Stimulated activated CD8-positive, alpha-beta memory T cell treated with anti-CD3 and anti-CD28 coated beads, Interleukin-7, amount 100 ng/mL, for 24 hours (primary cell): ENCODE results near the gene SIL1.

ENCODE experiments used
- DNase-seq: peaks from one replicate; pipeline ENCODE4 v3.0.0-alpha.2; 2020; ENCODE audit warnings: low read depth

The SIL1 gene

DNA sequence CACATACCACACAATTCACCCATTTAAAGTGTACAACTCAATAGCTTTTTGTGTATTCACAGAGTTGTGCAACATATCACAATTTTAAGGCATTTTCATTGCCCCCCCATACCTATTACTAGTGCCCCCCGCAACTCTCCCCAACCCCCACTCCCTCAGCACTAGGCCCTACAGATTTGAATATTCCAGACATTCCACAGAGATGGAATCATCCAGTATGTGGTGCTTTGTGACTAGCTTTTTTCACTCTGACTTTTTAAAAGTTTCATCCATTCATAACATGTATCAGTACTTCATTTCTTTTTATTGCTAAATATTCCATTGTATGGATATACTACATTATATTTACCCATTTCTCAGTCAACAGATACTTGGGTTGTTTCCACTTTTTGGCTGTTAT, 220.1 kb downstream of the SIL1 start:
- DNase-seq, result no peak

DNA sequence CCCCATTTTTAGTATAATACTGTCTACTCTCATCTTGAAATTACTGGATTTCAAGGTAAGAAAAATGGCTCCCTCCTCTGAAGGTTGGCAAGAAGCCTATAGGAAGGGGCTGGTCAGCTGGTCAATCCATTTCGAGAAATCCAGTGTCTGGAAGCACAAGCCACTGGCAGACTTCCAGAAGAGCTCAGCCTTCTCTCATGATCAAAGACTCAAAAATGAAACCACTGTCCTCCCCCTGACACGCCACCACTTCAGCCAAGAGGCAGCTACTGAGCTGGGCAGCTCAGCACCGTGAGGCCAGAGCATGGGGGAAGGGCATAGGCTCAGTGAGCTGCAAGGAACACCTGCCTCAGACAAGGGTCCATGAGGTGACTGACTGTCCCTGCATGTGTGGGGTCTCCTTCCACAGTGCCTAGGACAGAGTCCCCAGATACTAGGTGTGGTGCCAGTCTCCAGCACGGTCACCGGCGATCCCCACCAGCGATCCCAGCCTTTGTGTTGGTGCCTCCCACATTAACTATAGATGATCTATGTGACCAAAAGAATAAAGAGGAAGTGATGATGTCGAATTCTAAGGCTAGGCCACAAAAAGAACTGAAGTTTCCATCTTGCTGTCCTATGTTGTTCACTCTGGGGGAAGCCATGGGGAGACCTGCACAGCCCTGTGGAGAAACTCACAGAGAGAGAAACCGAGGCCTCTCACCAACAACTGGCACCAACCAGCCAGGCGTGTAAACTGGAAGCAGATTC, 222.9 kb downstream of the SIL1 start:
- no peak for DNase-seq

DNA sequence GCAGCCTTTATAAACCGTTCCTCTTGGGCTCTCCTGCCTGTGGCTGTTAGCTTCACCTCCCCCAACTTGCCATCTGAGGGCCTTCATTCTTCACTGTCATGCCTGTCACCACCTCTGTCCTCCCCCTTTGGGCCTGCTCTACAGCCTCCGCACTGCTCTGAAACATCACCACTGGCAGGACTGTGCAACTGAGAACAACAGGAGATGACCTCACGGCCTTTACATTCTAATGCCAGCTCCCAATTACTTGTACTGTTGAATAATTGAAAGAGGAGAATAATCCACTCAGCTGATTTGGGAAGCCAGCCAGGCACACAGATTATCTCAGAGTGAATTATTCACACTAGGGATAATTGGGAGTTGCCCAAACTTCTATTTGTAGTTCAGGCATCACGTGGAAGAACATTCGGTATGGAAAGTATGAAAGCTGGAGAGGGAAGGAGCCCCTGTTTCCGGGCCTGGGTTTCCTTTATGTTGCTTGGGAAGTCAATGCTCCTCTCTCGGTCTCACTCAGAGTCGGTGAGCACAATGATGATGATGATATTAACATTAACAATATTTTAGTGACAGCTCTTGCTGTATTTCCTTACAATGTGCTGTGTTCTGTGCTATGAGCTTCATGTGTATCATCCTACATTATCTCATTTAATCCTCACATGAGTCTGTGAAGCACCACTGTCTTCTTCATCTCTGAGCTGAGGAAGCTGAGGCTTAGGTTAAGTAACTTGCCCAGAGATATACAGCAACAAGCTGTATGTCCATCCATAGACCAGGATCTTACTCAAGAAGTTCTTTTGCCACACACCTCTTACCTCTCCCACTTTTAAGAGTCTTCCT, 223.7 kb downstream of the SIL1 start:
- no peak for DNase-seq

DNA sequence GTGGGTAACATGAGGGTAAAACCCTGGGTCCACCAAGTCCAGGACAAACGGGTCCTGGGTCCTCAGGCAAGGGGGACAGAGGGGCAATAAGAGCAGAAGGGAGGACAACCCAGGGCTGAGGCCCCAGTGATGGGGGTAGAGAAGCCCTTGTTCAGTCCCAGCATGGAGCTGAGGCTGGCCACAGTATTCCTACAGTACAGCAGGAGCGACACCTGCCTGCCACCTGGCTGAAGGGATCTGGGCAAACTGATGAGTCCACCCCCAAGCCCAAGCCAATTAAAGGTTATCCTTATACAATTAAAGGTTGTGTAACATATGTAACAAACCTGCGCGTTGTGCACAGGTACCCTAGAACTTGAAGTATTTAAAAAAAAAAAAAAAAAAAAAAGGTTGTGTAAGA, 225.3 kb downstream of the SIL1 start:
- DNase-seq, result no peak

DNA sequence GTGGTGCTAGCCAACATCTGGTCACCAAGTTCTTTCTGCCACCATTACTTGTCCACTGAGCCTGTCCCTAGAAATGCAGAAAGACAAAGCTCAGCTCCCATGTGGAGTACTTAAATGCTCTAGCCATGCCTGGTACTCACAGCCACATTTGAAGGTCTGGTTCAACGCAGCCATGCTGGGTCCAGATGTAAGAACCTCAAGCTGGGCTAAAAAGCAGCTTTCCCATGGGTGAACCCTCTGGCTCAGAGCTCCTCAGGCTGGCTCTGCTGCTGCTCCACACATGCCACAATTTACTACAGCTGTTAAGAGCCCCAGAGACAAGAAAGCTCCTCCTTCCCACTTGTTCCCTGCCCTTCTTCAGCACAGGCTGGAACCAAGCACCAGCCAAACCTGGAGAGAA, 225.9 kb downstream of the SIL1 start:
- no peak for DNase-seq

DNA sequence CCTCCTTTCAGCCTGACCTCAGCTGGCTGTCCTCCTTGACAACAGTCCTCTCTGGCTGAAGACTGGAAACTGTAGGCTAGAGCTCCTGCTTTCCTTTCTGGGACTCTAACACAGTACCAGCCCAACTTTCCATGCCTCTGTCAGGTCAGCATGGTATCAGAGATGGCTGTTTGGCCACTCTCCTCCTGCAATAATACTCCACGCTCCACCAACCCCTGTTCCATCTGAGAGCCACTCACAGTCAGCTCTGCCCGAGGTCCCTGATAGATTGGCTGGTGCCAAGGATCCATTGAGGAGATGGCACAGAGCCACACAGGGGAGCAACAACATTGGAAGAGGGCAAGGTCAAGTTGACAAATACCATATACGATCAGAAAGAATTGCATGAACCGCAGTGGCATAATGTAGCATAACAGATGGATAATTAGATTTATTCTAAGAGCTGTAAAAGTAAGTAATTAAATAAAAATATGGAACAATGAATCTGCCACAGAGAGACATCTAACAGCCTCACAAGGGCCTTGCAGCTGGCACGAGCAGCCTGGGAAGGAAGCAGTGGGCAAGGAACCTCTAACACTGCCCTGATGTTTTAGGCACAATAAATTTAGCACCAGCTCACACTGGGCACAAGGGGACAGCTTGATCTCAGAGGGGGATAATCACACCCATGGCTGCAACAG, 228.7 kb downstream of the SIL1 start:
- no peak for DNase-seq

DNA sequence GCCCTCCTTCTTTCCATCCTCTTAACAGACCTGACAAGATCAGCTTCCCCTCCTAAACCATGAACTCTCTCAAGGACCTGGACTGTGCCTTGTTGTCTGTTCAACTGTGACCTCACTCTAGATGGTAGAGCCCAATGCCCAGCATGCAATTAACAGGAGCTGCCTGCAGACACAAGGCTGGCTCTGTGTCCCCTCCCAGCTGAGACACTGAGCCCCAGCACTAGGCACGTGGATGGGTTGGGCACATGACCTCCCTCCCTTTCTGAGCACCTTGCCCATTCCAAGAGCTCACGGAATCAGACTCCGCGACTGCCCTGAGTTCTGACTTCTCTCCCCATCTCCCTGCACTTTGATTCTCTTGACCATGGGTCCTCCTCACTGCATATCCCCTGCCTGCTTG, 229.6 kb downstream of the SIL1 start:
- DNase-seq, result no peak

DNA sequence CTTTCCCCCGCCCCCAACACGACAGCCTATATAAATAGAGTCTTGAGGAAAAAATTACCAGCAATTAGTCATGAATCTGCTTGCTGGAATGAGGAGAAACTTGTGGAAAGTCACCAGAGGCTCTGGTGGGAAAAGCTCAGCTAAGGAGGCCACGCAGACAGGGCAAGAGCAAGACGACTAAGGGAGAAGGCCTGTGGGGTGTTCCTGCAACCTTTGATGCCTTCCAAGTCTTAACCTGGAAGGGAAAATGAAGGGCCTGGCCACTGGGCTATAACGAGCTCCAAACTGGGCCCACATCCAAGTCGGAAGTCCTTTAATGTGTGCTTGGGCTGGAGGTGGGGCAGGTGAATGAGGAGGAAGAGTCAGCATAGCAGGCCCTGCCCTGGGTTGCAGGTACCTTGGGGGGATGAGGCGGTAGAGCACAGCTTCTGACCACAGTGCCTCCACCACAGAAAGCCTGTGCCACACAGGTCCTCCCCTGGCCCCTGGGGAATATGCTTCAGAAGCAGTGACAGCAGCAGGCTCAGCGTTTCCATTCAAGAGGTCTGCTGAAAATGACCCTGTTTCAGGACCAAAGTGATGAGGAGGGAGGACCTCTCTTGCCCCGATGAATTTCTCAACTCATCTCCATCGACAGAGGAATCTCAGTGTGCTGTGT, 230.2 kb downstream of the SIL1 start:
- no peak for DNase-seq

DNA sequence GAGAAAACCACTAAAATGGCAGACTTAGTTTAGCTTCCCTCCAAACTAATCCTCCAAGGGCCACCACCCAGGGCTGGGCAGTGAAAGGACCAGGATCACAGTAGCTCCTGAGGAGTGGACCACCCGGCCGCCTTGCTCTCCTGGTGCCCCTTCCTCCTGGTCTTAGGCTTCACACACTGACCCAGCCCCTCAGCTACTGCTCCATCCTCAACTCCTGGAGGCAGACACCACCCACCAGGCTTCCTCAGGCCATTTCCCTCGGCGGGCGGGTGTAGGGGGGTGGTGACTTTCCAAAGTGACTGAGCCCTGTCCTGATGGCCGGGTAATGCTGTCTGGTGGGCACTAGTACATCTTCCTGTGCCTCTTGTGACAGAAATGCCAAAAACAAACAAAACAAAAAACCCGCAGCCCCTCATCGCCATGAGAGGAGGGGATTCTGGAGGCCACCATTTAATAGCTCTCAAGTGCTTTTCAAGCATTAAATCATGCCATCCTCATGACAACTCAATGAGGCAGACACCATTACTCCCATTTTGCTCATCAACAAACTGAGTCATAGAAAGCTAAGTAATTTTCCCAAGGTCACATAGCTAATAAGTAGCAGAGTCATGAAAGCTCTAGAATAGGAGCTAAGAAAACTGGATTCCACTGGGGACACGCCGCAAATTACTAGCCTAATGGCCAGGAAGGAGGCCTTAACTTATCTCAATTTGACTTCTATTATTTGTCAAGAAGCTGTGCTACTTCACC, 231.8 kb downstream of the SIL1 start:
- no peak for DNase-seq

DNA sequence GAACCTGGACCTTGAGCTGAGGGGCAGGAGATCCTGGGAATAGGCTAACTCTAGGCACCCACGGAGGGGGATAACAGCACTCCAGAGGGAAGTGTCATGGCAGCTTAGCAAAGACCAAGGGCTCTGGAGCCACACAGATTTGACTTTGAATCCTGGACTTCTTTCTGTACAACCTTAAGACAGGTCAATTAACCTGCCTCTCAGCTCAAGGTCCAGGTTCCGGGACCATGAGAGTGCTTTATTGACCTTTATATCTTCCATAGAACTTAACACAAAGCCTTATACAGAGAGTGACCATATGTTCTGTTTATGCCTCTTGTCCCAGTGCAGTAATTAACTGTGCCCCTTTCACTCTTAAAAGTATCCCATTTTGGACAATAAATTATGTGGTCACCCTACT, 232.5 kb downstream of the SIL1 start:
- DNase-seq, result no peak

DNA sequence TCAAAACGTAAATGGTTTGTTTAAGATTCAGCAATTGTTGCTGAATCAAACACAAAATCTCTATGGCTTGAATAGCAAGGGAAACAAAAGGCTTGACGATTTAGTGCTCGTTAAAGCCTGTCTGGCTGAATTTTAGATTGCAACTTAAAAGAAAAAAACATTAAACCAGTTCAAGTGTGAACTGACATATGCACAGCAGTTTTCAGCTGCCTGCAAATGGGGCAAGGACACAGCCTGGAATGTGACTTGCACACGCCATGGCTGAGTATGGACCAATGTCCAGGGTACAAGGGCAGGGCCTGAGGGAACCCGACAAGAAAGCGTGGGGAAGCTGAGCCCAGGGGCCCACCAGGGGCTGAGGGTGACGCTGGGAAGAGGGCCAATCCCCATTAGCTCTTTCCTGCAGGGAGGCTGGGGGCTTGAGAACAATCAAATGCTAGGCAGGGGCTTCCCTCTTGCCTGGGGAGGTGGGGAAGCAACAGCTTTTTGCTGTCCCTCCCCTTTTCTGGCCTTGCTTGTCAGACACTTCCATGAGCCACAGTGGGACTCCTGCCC, 233.4 kb downstream of the SIL1 start:
- no peak for DNase-seq

DNA sequence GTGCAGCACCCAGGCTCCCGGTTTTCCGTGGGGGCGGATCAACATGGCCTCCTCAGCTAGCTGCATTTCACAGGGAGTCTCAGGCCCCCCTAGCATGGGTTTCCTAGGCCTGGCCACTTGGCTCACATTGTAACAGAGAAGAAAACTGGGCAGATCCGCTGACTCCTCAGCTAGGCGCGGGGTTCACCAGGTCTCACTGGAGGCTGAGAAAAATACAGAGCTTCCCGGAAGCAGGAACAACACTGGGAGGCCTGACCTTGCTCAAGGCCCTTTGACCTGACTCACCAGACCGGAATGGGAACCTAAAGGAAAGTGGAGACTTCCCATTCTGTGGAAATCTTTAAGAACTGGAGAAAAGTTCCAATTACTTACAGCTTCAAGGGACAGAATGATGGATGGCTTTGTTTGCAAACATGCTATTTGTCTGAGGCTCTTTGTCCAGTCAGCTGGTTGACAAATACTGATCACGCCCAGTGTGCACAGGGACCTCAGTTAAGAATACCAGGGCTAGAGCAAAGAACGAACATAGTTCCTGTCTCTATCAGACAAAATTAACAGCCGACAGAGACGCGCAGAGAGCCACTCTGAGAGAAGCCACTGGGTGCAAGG, 234.3 kb downstream of the SIL1 start:
- no peak for DNase-seq

DNA sequence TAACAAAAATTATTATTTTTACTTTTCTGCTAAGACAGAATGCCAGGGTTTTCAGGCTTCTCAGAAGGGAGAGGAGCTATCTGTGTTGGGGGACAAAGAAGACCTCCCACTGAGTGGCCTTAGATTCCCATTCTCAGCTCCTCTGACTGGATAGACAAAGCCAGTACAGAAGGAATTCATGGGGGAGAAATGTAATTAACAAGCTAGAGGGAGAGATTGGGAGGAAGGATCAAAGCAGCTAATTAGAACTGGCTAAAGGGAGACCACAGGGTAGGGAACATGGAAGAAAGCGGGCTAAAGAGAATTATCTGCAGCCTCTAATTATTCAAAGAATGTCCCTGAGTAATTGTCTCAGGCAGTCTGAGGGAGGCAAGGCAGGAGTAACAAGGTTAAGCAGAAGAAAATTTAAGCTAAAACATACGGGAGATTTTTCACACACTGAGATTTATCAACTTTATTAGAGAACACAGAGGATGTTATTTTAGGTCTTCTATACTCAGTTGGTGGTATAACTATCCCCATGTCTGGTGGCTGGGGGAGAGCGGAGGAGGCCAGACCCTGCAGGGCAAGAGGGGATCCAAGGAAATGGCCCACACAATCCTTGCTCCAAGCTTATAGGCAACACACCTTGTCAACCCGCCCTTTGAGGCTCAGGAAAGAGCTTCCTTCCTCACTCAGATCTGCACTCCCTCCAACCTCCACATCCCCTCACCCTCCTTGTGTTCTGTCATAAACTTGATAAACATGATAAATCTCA, 235.4 kb downstream of the SIL1 start:
- no peak for DNase-seq

DNA sequence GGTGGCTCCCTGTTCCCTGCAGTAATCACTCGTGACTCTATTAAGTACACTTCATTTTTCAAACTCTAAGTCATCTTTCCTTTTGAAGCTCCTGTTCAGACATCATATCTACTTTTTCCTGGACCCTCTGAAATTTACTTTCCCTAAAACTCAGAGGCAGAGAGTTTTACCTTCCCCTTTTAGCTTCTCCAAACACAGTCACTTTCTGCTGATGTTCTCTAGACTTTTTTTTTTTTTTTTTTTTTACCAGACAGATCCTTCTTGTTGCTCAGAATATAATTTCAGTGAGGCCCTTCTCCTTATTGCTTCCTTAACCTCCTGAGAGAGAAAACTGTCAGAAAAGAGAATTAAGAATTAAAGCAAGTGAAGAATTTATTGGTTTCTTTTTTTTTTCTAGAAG, 236.4 kb downstream of the SIL1 start:
- DNase-seq, result no peak

DNA sequence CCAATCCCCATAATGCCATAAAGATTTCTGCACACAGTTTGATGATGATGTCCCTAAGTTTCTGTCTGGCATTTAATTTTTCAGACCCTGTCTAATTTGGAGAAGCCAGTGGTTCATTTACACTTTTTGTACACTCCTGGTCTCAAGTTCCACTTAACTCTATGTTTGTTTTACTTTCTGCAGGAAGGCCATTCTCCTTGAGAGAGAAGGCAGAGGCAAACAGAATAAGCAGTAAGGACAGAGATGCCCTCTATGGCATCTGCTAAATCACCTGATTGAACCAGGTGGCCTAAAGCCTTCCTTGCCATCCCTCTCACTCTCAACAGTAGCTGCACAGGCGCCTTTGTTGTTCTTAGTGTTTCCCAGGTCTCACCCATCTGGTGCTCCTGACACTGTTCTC, 236.9 kb downstream of the SIL1 start:
- no peak for DNase-seq

DNA sequence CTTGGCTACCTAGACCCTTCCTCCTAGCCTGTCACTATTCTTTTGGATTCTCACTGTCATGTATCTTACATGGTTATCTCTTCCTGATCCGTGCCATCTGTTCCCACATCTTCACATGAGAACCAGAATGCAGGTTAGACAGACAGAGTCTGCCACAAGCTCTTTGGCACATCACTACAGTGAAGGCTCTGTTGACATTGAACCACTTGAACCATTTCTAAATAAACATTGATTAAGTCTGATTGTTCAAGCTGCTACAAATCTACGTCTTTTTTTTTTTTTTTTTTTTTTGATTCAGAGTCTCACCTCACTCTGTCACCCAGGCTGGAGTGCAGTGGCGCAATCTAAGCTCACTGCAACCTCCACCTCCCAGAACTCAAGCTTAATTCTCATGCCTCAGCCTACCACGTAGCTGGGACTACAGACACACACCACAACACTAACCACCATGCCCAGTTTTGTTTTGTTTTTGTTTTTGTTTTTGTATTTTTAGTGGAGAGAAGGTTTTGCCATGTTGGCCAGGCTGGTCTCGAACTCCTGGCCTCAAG, 237.9 kb downstream of the SIL1 start:
- DNase-seq, result no peak

DNA sequence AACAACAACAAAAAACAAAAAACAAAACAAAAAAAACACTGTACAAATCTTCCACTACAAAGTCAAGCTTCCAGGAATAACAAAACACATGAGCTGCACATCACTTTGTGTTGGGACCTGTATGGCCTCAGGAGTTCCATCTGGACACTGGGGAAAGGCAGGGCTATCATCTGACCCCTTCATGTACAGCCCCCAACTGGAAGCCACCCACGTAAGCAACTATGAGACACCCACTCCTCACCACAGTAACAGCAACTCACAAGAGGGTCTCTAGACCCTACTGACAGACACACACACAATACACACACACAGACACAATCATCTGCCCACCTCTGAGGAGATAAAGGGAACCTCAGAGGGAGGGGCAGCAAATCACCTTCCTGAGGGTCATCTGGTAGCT, 241.4 kb downstream of the SIL1 start:
- DNase-seq, result no peak

DNA sequence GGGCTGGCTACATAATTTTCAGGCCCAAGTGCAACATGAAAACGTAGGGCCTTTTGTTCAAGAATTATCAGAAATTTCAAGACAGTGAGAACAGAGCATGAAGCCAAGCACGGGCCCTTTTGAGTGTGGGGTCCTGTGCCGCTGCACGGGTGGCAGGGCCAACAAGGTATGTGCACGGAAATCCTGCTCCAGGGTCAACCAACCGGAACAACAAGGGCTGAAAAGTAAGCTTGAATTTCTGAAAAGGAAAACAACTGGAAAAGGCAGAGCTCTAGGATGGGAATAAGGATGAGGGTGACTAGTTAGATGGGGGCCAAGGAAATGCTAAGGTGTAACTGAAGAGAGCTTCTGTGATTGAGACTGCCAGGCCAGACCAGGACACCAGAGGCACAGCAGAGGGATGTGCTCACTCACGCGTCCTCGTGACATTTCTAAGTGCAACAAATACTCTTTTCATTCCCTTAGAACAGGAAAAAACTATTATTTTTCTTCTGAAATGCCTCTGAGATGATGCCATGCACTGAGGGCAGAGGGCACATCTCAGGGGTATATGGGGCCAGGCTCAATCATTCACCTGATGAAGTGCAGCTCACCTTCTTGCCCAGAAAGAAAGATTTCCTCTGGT, 242.4 kb downstream of the SIL1 start:
- DNase-seq, result no peak

DNA sequence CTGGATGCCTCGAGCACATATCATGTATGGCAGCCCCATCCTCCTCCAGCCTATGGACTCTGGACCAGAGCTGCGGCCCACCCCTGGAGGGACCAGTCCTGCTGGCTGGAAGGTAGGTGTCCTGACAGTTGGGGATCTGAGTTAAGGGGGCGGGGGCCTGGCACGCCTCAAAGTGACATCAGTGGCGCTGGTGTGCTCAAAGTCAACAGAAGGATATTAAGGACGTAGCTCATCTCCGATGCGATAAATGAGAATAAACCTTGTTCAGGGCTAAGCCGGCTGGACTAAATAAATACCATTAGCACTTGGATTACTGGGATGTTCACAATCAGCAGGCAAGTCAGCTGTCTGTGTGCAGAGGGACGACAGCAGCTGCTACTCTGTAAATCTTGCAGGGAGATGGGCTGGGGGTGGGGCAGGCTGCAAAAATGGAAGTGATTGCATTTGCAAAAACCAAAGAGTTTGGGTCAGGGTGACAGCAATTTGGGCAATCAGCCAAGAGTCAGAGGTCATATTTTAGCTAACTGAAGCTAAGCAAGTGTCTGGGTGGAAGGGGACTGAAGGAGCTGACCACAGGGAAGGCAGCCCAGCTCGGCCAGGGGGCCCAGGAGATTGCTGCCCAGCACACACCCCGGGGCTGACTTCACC, 243.0 kb downstream of the SIL1 start:
- no peak for DNase-seq
